Left ventricle myocardium superior (tissue), 1 donor: ENCODE results near the gene MYMX. TPM values are rescaled to one million over a fixed set of nuclear protein-coding genes. Genes with fewer than 3 reads are reported as not detected.
"Not testable (repeated sequence)": the region's sequence is repeated elsewhere in the genome, so short reads cannot be mapped to it uniquely, and the experiment has no call there.

Experiments
- ATAC-seq: fragments of 200-7000 bp; cut with Tn5 transposase; one replicate; pipeline ENCODE4 v1.9.1; 2020; ENCODE audit warnings: mild to moderate bottlenecking, moderate library complexity
- DNase-seq: peaks from one replicate; pipeline ENCODE4 v3.0.0-alpha.2; 2020
- intact Hi-C: fragments of 100-400 bp; cut with micrococcal nuclease; formaldehyde crosslinking; loops from one replicate; pipeline ENCODE4 v1.11.0; 2022
- long read RNA-seq: library from polyadenylated mRNA; unstranded; transcript quantifications from one replicate; pipeline ENCODE4 v2.0.0, GENCODE V29; 2021
- total RNA-seq: library from RNA; stranded (reverse); fragmentation: NEBNext Ultra II Directional; extraction: Animal tissue kit (Norgen Biotek cat#: 25700); gene quantifications from one replicate; pipeline ENCODE4 v1.2.1, GENCODE V29; 2021
- donor health status: DM: no; HTN: yes; CAD: no; lungs with severe emphysema.

Gene MYMX
- 0.67 TPM for total RNA-seq
- long read RNA-seq, partial matches to known transcripts = 0 of 1 reads
- long read RNA-seq, other reads (novel, unspliced or antisense) = 1 of 1 reads

GRCh38 chr6:44216677-44217331 is at the start of gene MYMX:
Gene MYMX (plus strand): TSS chr6:44216926. CDS start chr6:44217472, 546 bp downstream.
- ATAC-seq (peak; percentile 0), DNase-seq (peak; percentile 69)
- intact Hi-C loops = no loop called here

GRCh38 chr6:44167567-44167966 is 49.2 kb upstream of the MYMX start:
- intact Hi-C loops = no loop called here

GRCh38 chr6:44169154-44169553 is 47.6 kb upstream of the MYMX start:
- ATAC-seq (no peak), DNase-seq (peak; percentile 52)
- intact Hi-C loops = no loop called here

More at GRCh38 chr6:44167567-44167966, 49.2 kb upstream of the MYMX start:
- no peak for DNase-seq
- ATAC-seq = no peak

GRCh38 chr6:44169886-44170570 is 46.7 kb upstream of the MYMX start:
- no peak for DNase-seq
- intact Hi-C loops = no loop called here
- ATAC-seq = no peak

GRCh38 chr6:44171899-44172546 is 44.7 kb upstream of the MYMX start:
- no peak for ATAC-seq
- peak; percentile 21 for DNase-seq
- intact Hi-C loops = loop anchor here (2.0 kb wide), 1 partner anchor 65 kb away; no protein-coding TSS in a partner anchor

- ATAC-seq (peak; percentile 94), DNase-seq (peak; percentile 90)
- intact Hi-C loops = loop anchor here (2.0 kb wide), 1 partner anchor 64 kb away; no protein-coding TSS in a partner anchor
Observed at GRCh38 chr6:44172731-44173500, 43.8 kb upstream of the MYMX start.

GRCh38 chr6:44176130-44176761 is 40.5 kb upstream of the MYMX start:
- no peak for ATAC-seq
- intact Hi-C loops = no loop called here
- peak; percentile 24 for DNase-seq

- DNase-seq (peak; percentile 9), ATAC-seq (no peak)
- intact Hi-C loops = no loop called here
Observed at GRCh38 chr6:44176762-44177509, 39.8 kb upstream of the MYMX start.

GRCh38 chr6:44177691-44178423 is 38.9 kb upstream of the MYMX start:
- intact Hi-C loops = no loop called here
- DNase-seq (peak; percentile 83), ATAC-seq (peak; percentile 91)

GRCh38 chr6:44178424-44179071 is 38.2 kb upstream of the MYMX start:
- intact Hi-C loops = no loop called here
- ATAC-seq (no peak), DNase-seq (peak; percentile 9)

- ATAC-seq (no peak), DNase-seq (no peak)
- intact Hi-C loops = no loop called here
Observed at GRCh38 chr6:44179072-44179536, 37.6 kb upstream of the MYMX start.

GRCh38 chr6:44179648-44180047 is 37.1 kb upstream of the MYMX start:
- ATAC-seq = no peak
- peak; percentile 10 for DNase-seq
- intact Hi-C loops = no loop called here

GRCh38 chr6:44180406-44180805 is 36.3 kb upstream of the MYMX start:
- DNase-seq (peak; percentile 1), ATAC-seq (no peak)
- intact Hi-C loops = no loop called here

- DNase-seq = peak; percentile 7
- intact Hi-C loops = no loop called here
Observed at GRCh38 chr6:44180886-44181285, 35.8 kb upstream of the MYMX start.

GRCh38 chr6:44181784-44182183 is 34.9 kb upstream of the MYMX start:
- DNase-seq, intact Hi-C loops, ATAC-seq: not testable (repeated sequence)

More at GRCh38 chr6:44180886-44181285, 35.8 kb upstream of the MYMX start:
- no peak for ATAC-seq

- no peak for ATAC-seq
- peak; percentile 13 for DNase-seq
- intact Hi-C loops = no loop called here
Observed at GRCh38 chr6:44182911-44183390, 33.8 kb upstream of the MYMX start.

- DNase-seq = no peak
- intact Hi-C loops = no loop called here
- ATAC-seq = no peak
Observed at GRCh38 chr6:44183783-44184182, 32.9 kb upstream of the MYMX start.
